Mesenchymal stem cell (in vitro differentiated cells and primary cell): ENCODE measurements around the gene ARFIP1.

Source experiments
- DNase-seq: peaks from one replicate; pipeline ENCODE4 v3.0.0-alpha.2; 2013
- H2AFZ ChIP-seq: one replicate; pipeline ENCODE4 v1.6.1; 2013; ENCODE audit warnings: low read depth, mild to moderate bottlenecking, control low read depth, inconsistent platforms, low read length, moderate library complexity
- H2AK5ac ChIP-seq: 2 replicates; pipeline ENCODE4 v1.6.1; 2013; ENCODE audit warnings: low read length, moderate library complexity, mild to moderate bottlenecking, inconsistent platforms; ENCODE audit not compliant: severe bottlenecking
- H2BK120ac ChIP-seq: one replicate; pipeline ENCODE4 v1.6.1; 2013; ENCODE audit warnings: low read depth, mild to moderate bottlenecking, inconsistent platforms, low read length, moderate library complexity
- H2BK12ac ChIP-seq, 2 experiments: one replicate each; pipeline ENCODE4 v1.6.1; 2013; ENCODE audit warnings: inconsistent platforms in 2 of 2, low read length in 2 of 2, mild to moderate bottlenecking in 2 of 2, moderate library complexity in 2 of 2, control low read depth in 1 of 2
- H2BK15ac ChIP-seq: one replicate; pipeline ENCODE4 v1.6.1; 2013; ENCODE audit warnings: mild to moderate bottlenecking, low read depth, inconsistent platforms; ENCODE audit not compliant: poor library complexity, severe bottlenecking
- H2BK5ac ChIP-seq: 2 replicates; pipeline ENCODE4 v1.6.1; 2013; ENCODE audit warnings: low read depth, mild to moderate bottlenecking, low read length, control low read depth, inconsistent platforms; ENCODE audit not compliant: poor library complexity, severe bottlenecking
- H3K14ac ChIP-seq, 2 experiments: one replicate each; pipeline ENCODE4 v1.6.1; 2013; ENCODE audit warnings: inconsistent platforms in 2 of 2, low read length in 2 of 2, control low read depth in 1 of 2, mild to moderate bottlenecking in 1 of 2, moderate library complexity in 1 of 2
- H3K18ac ChIP-seq, 2 experiments: one replicate each; pipeline ENCODE4 v1.6.1; 2013; ENCODE audit warnings: inconsistent platforms in 2 of 2, low read length in 2 of 2, control low read depth in 1 of 2, low read depth in 1 of 2, mild to moderate bottlenecking in 1 of 2
- H3K23ac ChIP-seq, 2 experiments: one replicate each; pipeline ENCODE4 v1.6.1; 2013; ENCODE audit warnings: inconsistent platforms in 2 of 2, low read length in 2 of 2, mild to moderate bottlenecking in 2 of 2, moderate library complexity in 2 of 2, control low read depth in 1 of 2
- H3K27ac ChIP-seq: 2 replicates; pipeline ENCODE4 v1.5.1; 2013; ENCODE audit warnings: mild to moderate bottlenecking, moderate library complexity, low read length, control low read depth, inconsistent platforms; ENCODE audit not compliant: poor library complexity, severe bottlenecking
- H3K27me3 ChIP-seq, 2 experiments: 2 replicates each; pipeline versions ENCODE4 v1.6.1 to v1.7.0; 2013; ENCODE audit warnings: low read length in 2 of 2, mild to moderate bottlenecking in 2 of 2, moderate library complexity in 2 of 2, control low read depth in 1 of 2, inconsistent platforms in 1 of 2; ENCODE audit not compliant: control insufficient read depth in 1 of 2, insufficient read depth in 1 of 2
- H3K36me3 ChIP-seq, 2 experiments: 2 replicates each; pipeline versions ENCODE4 v1.6.1 to v1.7.0; 2013; ENCODE audit warnings: low read length in 2 of 2, control low read depth in 1 of 2, inconsistent platforms in 1 of 2, low read depth in 1 of 2, mild to moderate bottlenecking in 1 of 2; ENCODE audit not compliant: insufficient read depth in 2 of 2, control insufficient read depth in 1 of 2
- H3K4ac ChIP-seq, 2 experiments: one replicate each; pipeline ENCODE4 v1.6.1; 2013; ENCODE audit warnings: inconsistent platforms in 2 of 2, low read length in 2 of 2, mild to moderate bottlenecking in 2 of 2, moderate library complexity in 2 of 2, control low read depth in 1 of 2, low read depth in 1 of 2
- H3K4me1 ChIP-seq: 2 replicates; pipeline ENCODE4 v1.6.1; 2013; ENCODE audit warnings: low read depth, low read length, control low read depth; ENCODE audit not compliant: control insufficient read depth, insufficient read depth
- H3K4me2 ChIP-seq: 2 replicates; pipeline ENCODE4 v1.6.1; 2013; ENCODE audit warnings: low read length, mild to moderate bottlenecking, inconsistent platforms; ENCODE audit not compliant: poor library complexity, severe bottlenecking
- H3K4me3 ChIP-seq, 2 experiments: 2 replicates each; pipeline versions ENCODE4 v1.5.1 to v1.7.0; 2013; ENCODE audit warnings: low read length in 2 of 2, mild to moderate bottlenecking in 2 of 2, control low read depth in 1 of 2, low read depth in 1 of 2; ENCODE audit not compliant: insufficient read depth in 1 of 2
- H3K79me1 ChIP-seq: replicated peaks from 2 replicates; pipeline ENCODE4 v1.6.1; 2013; ENCODE audit warnings: mild to moderate bottlenecking, control low read depth, low read length, inconsistent platforms; ENCODE audit not compliant: poor library complexity, severe bottlenecking
- H3K9ac ChIP-seq: 2 replicates; pipeline ENCODE4 v1.7.0; 2013; ENCODE audit warnings: mild to moderate bottlenecking, low read length, moderate library complexity
- H3K9me3 ChIP-seq: 2 replicates; pipeline ENCODE4 v1.7.0; 2013; ENCODE audit warnings: mild to moderate bottlenecking, low read length; ENCODE audit not compliant: control insufficient read depth
- H4K8ac ChIP-seq: one replicate; pipeline ENCODE4 v1.6.1; 2013; ENCODE audit warnings: inconsistent platforms, mild to moderate bottlenecking, low read length, moderate library complexity
- H4K91ac ChIP-seq: one replicate; pipeline ENCODE4 v1.6.1; 2013; ENCODE audit warnings: mild to moderate bottlenecking, low read length, inconsistent platforms
- WGBS: methylation state at CpG from one replicate; pipeline ENCODE4 v1.1.7; 2013; ENCODE audit warnings: mixed read lengths; 5-methylcytosine and 5-hydroxymethylcytosine counted together

Gene ARFIP1

GRCh38 chr4:152947311-152947710 is 167.6 kb downstream of the ARFIP1 start:
- Histone ChIP-seq H3K36me3 (peaks cover 0 to 16% of the 10 kb centered on the region in 2 experiments), H3K9ac (no peak overlapping the region), H2BK5ac (no peak overlapping the region), H3K23ac (no peak overlapping the region), H2AFZ (no peak overlapping the region), H3K27me3 (peaks cover 0 to 17% of the 10 kb centered on the region in 2 experiments), H3K4me2 (no peak overlapping the region), H3K27ac (no peak overlapping the region), H3K18ac (no peak overlapping the region), H2BK15ac (no peak overlapping the region), H3K4ac (no peak overlapping the region), H4K91ac (no peak overlapping the region), H3K14ac (no peak overlapping the region), H3K4me1 (peaks cover 13% of the 10 kb centered on the region), H3K79me1 (peaks cover 27% of the 10 kb centered on the region), H3K4me3 (no peak overlapping the region), H2BK120ac (no peak overlapping the region), H2BK12ac (no peak overlapping the region), H2AK5ac (peak overlapping the region; percentile 76), H4K8ac (no peak overlapping the region), H3K9me3 (no peaks in the 10 kb centered on the region)
- no peak for DNase-seq
- 55% methylated on average over 2 of the region's 2 CpGs for WGBS

- 94% methylated on average over 4 of the region's 8 CpGs for WGBS
Measured at GRCh38 chr4:152949930-152950329, 170.2 kb downstream of the ARFIP1 start.

GRCh38 chr4:152950402-152951274 is 170.9 kb downstream of the ARFIP1 start:
- Histone ChIP-seq H4K8ac (no peak overlapping the region), H3K27me3 (peaks cover 0 to 15% of the 10 kb centered on the region in 2 experiments), H3K79me1 (peaks cover 28% of the 10 kb centered on the region), H3K9ac (no peak overlapping the region), H2AK5ac (peak overlapping the region; percentile 60), H3K4me3 (no peak overlapping the region), H3K36me3 (peaks cover 0 to 18% of the 10 kb centered on the region in 2 experiments), H3K18ac (no peak overlapping the region), H3K14ac (no peak overlapping the region), H2AFZ (no peak overlapping the region), H2BK5ac (no peak overlapping the region), H3K4me1 (peaks cover 26% of the 10 kb centered on the region), H3K27ac (peak overlapping the region; percentile 91), H3K9me3 (no peaks in the 10 kb centered on the region), H3K23ac (no peak overlapping the region), H2BK120ac (no peak overlapping the region), H3K4me2 (no peak overlapping the region), H2BK15ac (no peak overlapping the region), H2BK12ac (no peak overlapping the region), H4K91ac (no peak overlapping the region), H3K4ac (no peak overlapping the region)
- no peak for DNase-seq
- WGBS = 70% methylated on average over 9 of the region's 11 CpGs

More at GRCh38 chr4:152949930-152950329, 170.2 kb downstream of the ARFIP1 start:
- Histone ChIP-seq H3K4me1 (peaks cover 24% of the 10 kb centered on the region), H3K4me2 (no peak overlapping the region), H3K27ac (no peak overlapping the region), H3K36me3 (peaks cover 0 to 18% of the 10 kb centered on the region in 2 experiments), H2BK5ac (no peak overlapping the region), H4K8ac (no peak overlapping the region), H3K23ac (no peak overlapping the region), H2AK5ac (peak overlapping the region; percentile 85), H2BK15ac (no peak overlapping the region), H3K4me3 (peak overlapping the region in 1 of 2 experiments; percentile 15), H2BK12ac (no peak overlapping the region), H3K18ac (no peak overlapping the region), H3K9ac (no peak overlapping the region), H4K91ac (no peak overlapping the region), H3K4ac (no peak overlapping the region), H3K27me3 (peaks cover 0 to 15% of the 10 kb centered on the region in 2 experiments), H2BK120ac (no peak overlapping the region), H3K14ac (no peak overlapping the region), H3K79me1 (peaks cover 31% of the 10 kb centered on the region), H3K9me3 (no peaks in the 10 kb centered on the region), H2AFZ (no peak overlapping the region)
- DNase-seq = no peak

- Histone ChIP-seq H2BK15ac (no peak overlapping the region), H2AFZ (no peak overlapping the region), H3K9ac (no peak overlapping the region), H2BK5ac (peak overlapping the region; percentile 77), H3K9me3 (no peaks in the 10 kb centered on the region), H3K36me3 (peaks cover 0 to 18% of the 10 kb centered on the region in 2 experiments), H2BK12ac (no peak overlapping the region), H3K4me1 (peaks cover 26% of the 10 kb centered on the region), H3K4ac (no peak overlapping the region), H3K18ac (no peak overlapping the region), H4K91ac (no peak overlapping the region), H3K27ac (peak overlapping the region; percentile 91), H3K27me3 (peaks cover 0 to 15% of the 10 kb centered on the region in 2 experiments), H2AK5ac (no peak overlapping the region), H2BK120ac (no peak overlapping the region), H3K14ac (no peak overlapping the region), H3K4me3 (no peak overlapping the region), H3K79me1 (peaks cover 25% of the 10 kb centered on the region), H4K8ac (no peak overlapping the region), H3K23ac (no peak overlapping the region), H3K4me2 (peak overlapping the region; percentile 34)
- WGBS = 47% methylated on average over 2 of the region's 3 CpGs
- no peak for DNase-seq
Measured at GRCh38 chr4:152951348-152951747, 171.6 kb downstream of the ARFIP1 start.
